K562 (cell line): ENCODE measurements around the gene SLC26A8. TPM values are rescaled to one million over a fixed set of nuclear protein-coding genes. Genes with fewer than 3 reads are reported as not detected.
A peak's percentile ranks its signal among the peaks of the same experiment; 100 is the strongest.

Source experiments
- CHD7 ChIP-seq: fragments of 200-600 bp; sonication (generic); IDR thresholded peaks from one replicate; pipeline ENCODE4 v1.6.1; 2012; ENCODE audit warnings: mild to moderate bottlenecking, low read depth, low read length, inconsistent platforms
- CREB1 ChIP-seq, 2 experiments: sonication (generic) in 1 of 2; formaldehyde crosslinking in 1 of 2; IDR thresholded peaks; 2 replicates each; pipeline versions ENCODE4 v1.6.1 to v1.8.0; 2012 to 2022; ENCODE audit warnings: inconsistent platforms in 1 of 2, mild to moderate bottlenecking in 1 of 2, missing genetic modification reagents in 1 of 2, moderate library complexity in 1 of 2
- DIDO1 ChIP-seq: fragments of 450-650 bp; IDR thresholded peaks from 2 replicates; pipeline ENCODE4 v1.6.1; 2016; ENCODE audit warnings: low read depth, missing biosample characterization, missing genetic modification characterization
- FOXJ3 ChIP-seq: sonication (generic); formaldehyde crosslinking; IDR thresholded peaks from 2 replicates; pipeline ENCODE4 v1.4.0; 2020; ENCODE audit warnings: mild to moderate bottlenecking, missing genetic modification reagents
- MCM7 ChIP-seq, 2 experiments: fragments of 450-650 bp; IDR thresholded peaks; 2 replicates each; pipeline ENCODE4 v1.6.1; 2016 to 2018
- RREB1 ChIP-seq: fragments of 250-450 bp; sonication (Bioruptor Pico); IDR thresholded peaks from 2 replicates; pipeline ENCODE4 v1.4.0; 2020
- SLC30A9 ChIP-seq: fragments of 250-450 bp; sonication (Bioruptor Pico); IDR thresholded peaks from 2 replicates; pipeline ENCODE4 v1.8.0; 2022; ENCODE audit warnings: mild to moderate bottlenecking, moderate library complexity
- SREBF2 ChIP-seq: sonication (generic); formaldehyde crosslinking; IDR thresholded peaks from 2 replicates; pipeline ENCODE4 v1.4.0; 2020; ENCODE audit warnings: mild to moderate bottlenecking, missing genetic modification reagents
- ZNF133 ChIP-seq: fragments of 250-450 bp; sonication (Bioruptor Pico); IDR thresholded peaks from 2 replicates; pipeline ENCODE4 v1.4.0; 2020; ENCODE audit warnings: mild to moderate bottlenecking
- polyA plus RNA-seq, 8 experiments: library from polyadenylated mRNA; depleted of rRNA in 4 of 8; stranded (reverse) in 5 of 8; unstranded in 3 of 8; fragments of >200 nt; fragmentation: Nextera tagmentation in 2 of 8; fragmentation: Illumina TruSeq in 1 of 8; extraction: Ambion mirVana in 2 of 8; extraction: Trizol in 1 of 8; gene quantifications; 2 replicates each; pipeline versions ENCODE4 v1.2.1 to v1.2.3, GENCODE V29; 2011 to 2014; ENCODE audit warnings: inconsistent platforms in 1 of 8, missing spikeins in 1 of 8
- total RNA-seq, 7 experiments: library from RNA; depleted of rRNA in 6 of 7; stranded (reverse); fragments of >200 nt in 6 of 7; fragmentation: Illumina TruSeq in 2 of 7; extraction: Trizol in 2 of 7; gene quantifications; 2 replicates each; pipeline versions ENCODE4 v1.2.1 to v1.2.3, GENCODE V29; 2011 to 2021; ENCODE audit warnings: low replicate concordance in 1 of 7

SLC26A8 gene
- total and polyA plus RNA-seq, 9 of the 15 experiments (the other 6 are each of a cell fraction or from before 2014, with no cell fraction given): not detected

- no peak for TF ChIP-seq CHD7
- TF ChIP-seq DIDO1: no peak
- no peak for TF ChIP-seq ZNF133 (CRISPR knock-in tag)
- TF ChIP-seq SREBF2: no peak
- TF ChIP-seq RREB1: 0 out of 2 replicates have a peak, but pooled peaks have one; percentile 1
- no peak for TF ChIP-seq CREB1 (IDR thresholded peaks at IDR 0.05)
- TF ChIP-seq CREB1 (CRISPR knock-in tag; IDR thresholded peaks at IDR 0.05): no peak
- TF ChIP-seq MCM7 (IDR thresholded peaks at IDR 0.05): no peak
- TF ChIP-seq FOXJ3 (CRISPR knock-in tag): no peak
- no peak for TF ChIP-seq SLC30A9
These were observed 3.8 kb upstream of the SLC26A8 start (continued) for GRCh38 chr6:36028088-36028876.
